Gastroesophageal sphincter (tissue), 4 donors: Measurements from ENCODE around the gene STK11IP. TPM values are rescaled to one million over a fixed set of nuclear protein-coding genes. Genes with fewer than 3 reads are reported as not detected.

ENCODE experiments used
- ATAC-seq: fragments of 150-250 bp; one replicate; pipeline ENCODE4 v1.9.1; 2016; ENCODE audit warnings: mild to moderate bottlenecking, moderate library complexity
- H3K27ac ChIP-seq, 4 donors: fragments of 200-600 bp; sonication (generic) in 3 of 4; 1 replicate in 3 of 4; 2 replicates in 1 of 4; pipeline ENCODE4 v1.5.1; 2016 to 2019
- H3K27me3 ChIP-seq: fragments of 200-600 bp; sonication (generic); one replicate; pipeline ENCODE4 v1.5.1; 2019
- H3K36me3 ChIP-seq, 2 donors: fragments of 200-600 bp; sonication (generic); one replicate each; pipeline ENCODE4 v1.5.1; 2019; ENCODE audit warnings: control low read depth in 1 of 2
- H3K4me1 ChIP-seq, 3 donors: fragments of 200-600 bp; sonication (generic); 1 replicate in 2 of 3; 2 replicates in 1 of 3; pipeline ENCODE4 v1.5.1; 2016 to 2019; ENCODE audit warnings: control low read depth in 2 of 3
- H3K4me3 ChIP-seq, 2 donors: fragments of 200-600 bp; sonication (generic); one replicate each; pipeline ENCODE4 v1.5.1; 2019; ENCODE audit warnings: mild to moderate bottlenecking in 1 of 2, moderate library complexity in 1 of 2
- H3K9me3 ChIP-seq, 3 donors: fragments of 200-600 bp; sonication (generic); one replicate each; pipeline ENCODE4 v1.5.1; 2017 to 2019; ENCODE audit warnings: control low read depth in 2 of 3
- EP300 ChIP-seq: sonication (generic); formaldehyde crosslinking; IDR thresholded peaks from one replicate; pipeline ENCODE4 v1.6.1; 2017; ENCODE audit warnings: antibody characterized with exemption, mild to moderate bottlenecking
- POLR2A ChIP-seq, 2 donors: fragments of 450-650 bp; IDR thresholded peaks; one replicate each; pipeline ENCODE4 v1.6.1; 2017; ENCODE audit warnings: antibody characterized with exemption in 2 of 2, mild to moderate bottlenecking in 2 of 2, moderate library complexity in 1 of 2
- POLR2AphosphoS5 ChIP-seq: sonication (generic); formaldehyde crosslinking; IDR thresholded peaks from one replicate; pipeline ENCODE4 v1.6.1; 2017; ENCODE audit warnings: antibody characterized with exemption
- WGBS, 2 donors: methylation state at CpG; one replicate each; pipeline ENCODE4 v1.1.5; 2018; ENCODE audit warnings: low coverage in 1 of 2; 5-methylcytosine and 5-hydroxymethylcytosine counted together
- total RNA-seq, 4 donors: library from RNA; depleted of rRNA; stranded (reverse); fragments of >200 nt; gene quantifications; one replicate each; pipeline ENCODE4 v1.1.0, GENCODE V29; 2016
- TF ChIP-seq, protein P1 (sequence below), 4 experiments: fragments of 200-600 bp in 2 of 4; fragments of 450-650 bp in 2 of 4; sonication (generic) in 1 of 4; IDR thresholded peaks; one replicate each; pipeline ENCODE4 v1.5.1; 2017 to 2019; ENCODE audit warnings: antibody characterized with exemption in 4 of 4, mild to moderate bottlenecking in 2 of 4, moderate library complexity in 2 of 4

Gene STK11IP
- total RNA-seq, 4 donors from 2014 or later: 7.0 to 19.2 (median 14.7) TPM

DNA sequence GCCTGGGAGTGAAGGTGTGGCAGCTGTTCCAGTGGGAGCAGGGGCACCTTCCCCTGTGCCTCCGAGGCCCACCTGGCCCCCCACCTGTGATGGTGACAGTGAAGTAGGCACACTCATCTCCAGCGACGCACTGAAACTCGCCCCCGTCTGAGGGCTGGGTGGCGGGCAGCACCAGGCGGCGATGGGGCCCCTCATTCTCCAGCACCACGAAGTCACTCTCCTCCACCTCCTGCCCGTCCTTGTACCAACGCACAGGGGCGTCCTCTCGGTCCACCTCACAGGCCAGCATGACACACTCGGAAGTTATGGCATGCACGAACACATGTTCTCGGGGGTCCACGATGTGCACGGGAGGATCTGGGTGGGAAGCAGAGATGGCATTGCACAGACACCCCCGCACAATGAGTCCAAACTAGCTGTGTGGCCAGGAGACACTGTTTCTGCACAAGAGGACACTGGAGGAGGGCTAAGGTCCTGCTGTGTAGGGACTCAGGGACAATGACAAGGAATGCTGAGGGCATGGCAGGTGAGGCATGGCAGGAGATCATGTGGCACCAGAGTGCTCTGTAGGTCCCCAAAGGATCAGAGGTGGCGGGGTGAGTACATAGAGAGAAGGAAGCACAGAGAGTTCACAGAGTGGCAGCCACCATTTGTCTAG is 34.3 kb upstream of the STK11IP start:
- ATAC-seq: no peak
- H3K27ac ChIP-seq: no peak overlapping the region
- WGBS, 2 donors: 90 to 100% methylated on average over 2 to 3 of the region's 20 CpGs
- peaks cover 0 to 19% (median 3%) of the 10 kb centered on the region in 3 donors for H3K4me1 ChIP-seq
- TF ChIP-seq, protein P1, sequence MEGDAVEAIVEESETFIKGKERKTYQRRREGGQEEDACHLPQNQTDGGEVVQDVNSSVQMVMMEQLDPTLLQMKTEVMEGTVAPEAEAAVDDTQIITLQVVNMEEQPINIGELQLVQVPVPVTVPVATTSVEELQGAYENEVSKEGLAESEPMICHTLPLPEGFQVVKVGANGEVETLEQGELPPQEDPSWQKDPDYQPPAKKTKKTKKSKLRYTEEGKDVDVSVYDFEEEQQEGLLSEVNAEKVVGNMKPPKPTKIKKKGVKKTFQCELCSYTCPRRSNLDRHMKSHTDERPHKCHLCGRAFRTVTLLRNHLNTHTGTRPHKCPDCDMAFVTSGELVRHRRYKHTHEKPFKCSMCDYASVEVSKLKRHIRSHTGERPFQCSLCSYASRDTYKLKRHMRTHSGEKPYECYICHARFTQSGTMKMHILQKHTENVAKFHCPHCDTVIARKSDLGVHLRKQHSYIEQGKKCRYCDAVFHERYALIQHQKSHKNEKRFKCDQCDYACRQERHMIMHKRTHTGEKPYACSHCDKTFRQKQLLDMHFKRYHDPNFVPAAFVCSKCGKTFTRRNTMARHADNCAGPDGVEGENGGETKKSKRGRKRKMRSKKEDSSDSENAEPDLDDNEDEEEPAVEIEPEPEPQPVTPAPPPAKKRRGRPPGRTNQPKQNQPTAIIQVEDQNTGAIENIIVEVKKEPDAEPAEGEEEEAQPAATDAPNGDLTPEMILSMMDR (IDR thresholded peaks at IDR 0.05): no peak
- TF ChIP-seq POLR2AphosphoS5: no peak
- TF ChIP-seq POLR2A (IDR thresholded peaks at IDR 0.05): no peak
- H3K9me3 ChIP-seq: no peaks in the 10 kb centered on the region
- H3K27me3 ChIP-seq: no peaks in the 10 kb centered on the region
- peaks cover 0 to 84% of the 10 kb centered on the region in 2 donors for H3K36me3 ChIP-seq
- H3K4me3 ChIP-seq: no peak overlapping the region

GRCh38 chr2:219565130-219566080 is 32.3 kb upstream of the STK11IP start:
- no peak for ATAC-seq

GRCh38 chr2:219566640-219567039 is 31.0 kb upstream of the STK11IP start:
- H3K4me3 ChIP-seq: no peak overlapping the region
- no peaks in the 10 kb centered on the region for H3K9me3 ChIP-seq
- no peak for ATAC-seq
- 71 to 96% methylated on average over 2 to 5 of the region's 11 CpGs for WGBS, 2 donors
- H3K27ac ChIP-seq: no peak overlapping the region
- no peak for TF ChIP-seq EP300
- no peak for TF ChIP-seq POLR2AphosphoS5
- TF ChIP-seq POLR2A (IDR thresholded peaks at IDR 0.05): no peak
- TF ChIP-seq, protein P1 (IDR thresholded peaks at IDR 0.05): no peak
- H3K36me3 ChIP-seq: peaks cover 0 to 66% of the 10 kb centered on the region in 2 donors
- H3K4me1 ChIP-seq: peaks cover 0 to 16% (median 0%) of the 10 kb centered on the region in 3 donors
- no peaks in the 10 kb centered on the region for H3K27me3 ChIP-seq

More at GRCh38 chr2:219565130-219566080, 32.3 kb upstream of the STK11IP start:
- WGBS, 2 donors: 65 to 78% methylated on average over 5 to 8 of the region's 21 CpGs
- Histone ChIP-seq H3K27ac (no peak overlapping the region), H3K4me1 (peaks cover 0 to 14% (median 0%) of the 10 kb centered on the region in 3 donors), H3K4me3 (no peak overlapping the region), H3K36me3 (peaks cover 0 to 75% of the 10 kb centered on the region in 2 donors), H3K9me3 (no peaks in the 10 kb centered on the region), H3K27me3 (no peaks in the 10 kb centered on the region)
- TF ChIP-seq, protein P1 (IDR thresholded peaks at IDR 0.05): no peak
- TF ChIP-seq POLR2AphosphoS5: no peak
- no peak for TF ChIP-seq POLR2A (IDR thresholded peaks at IDR 0.05)
- TF ChIP-seq EP300: no peak

DNA sequence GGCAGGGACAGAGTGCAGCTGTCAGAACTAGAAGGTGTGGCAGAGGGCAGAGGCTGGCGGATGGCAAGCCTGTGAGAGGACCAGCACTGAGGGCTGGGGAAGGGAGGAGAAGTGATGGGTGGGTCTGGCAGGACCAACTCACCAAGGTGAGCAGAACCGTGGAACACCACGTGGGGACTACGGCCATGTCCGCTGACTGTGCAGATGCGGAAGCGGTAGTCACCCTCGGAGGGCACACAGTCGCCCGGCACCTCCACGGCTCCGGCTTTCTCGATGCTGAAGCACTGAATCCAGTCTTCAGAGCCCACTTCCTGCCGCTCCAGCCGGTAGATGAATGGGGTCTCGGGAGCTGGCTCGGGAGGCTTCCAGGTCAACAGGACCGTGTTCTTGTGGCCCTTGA is 30.5 kb upstream of the STK11IP start:
- H3K9me3 ChIP-seq: no peaks in the 10 kb centered on the region
- no peak overlapping the region for H3K4me3 ChIP-seq
- H3K27ac ChIP-seq: no peak overlapping the region
- H3K4me1 ChIP-seq: peaks cover 0 to 20% (median 0%) of the 10 kb centered on the region in 3 donors
- 97% methylated on average over 15 of the region's 18 CpGs; no CpG with 5 or more reads in 1 of the 2 donors for WGBS, 2 donors
- H3K27me3 ChIP-seq: no peaks in the 10 kb centered on the region
- TF ChIP-seq, protein P1 (IDR thresholded peaks at IDR 0.05): no peak
- TF ChIP-seq EP300 (no peak), POLR2A (IDR thresholded peaks at IDR 0.05) (no peak), POLR2AphosphoS5 (no peak)
- no peak for ATAC-seq
- H3K36me3 ChIP-seq: peaks cover 0 to 61% of the 10 kb centered on the region in 2 donors
